NCI-H146 treated with DMSO at 0.1 percent for 48 hours (cell line): ENCODE results near the gene HNRNPM.
"Not testable (repeated sequence)": the region's sequence is repeated elsewhere in the genome, so short reads cannot be mapped to it uniquely, and the experiment has no call there.

Experiments used
- DNase-seq: peaks from one replicate; lab custom pipeline; 2025; ENCODE audit not compliant: unreplicated experiment; lab: John Stamatoyannopoulos, UW

Gene HNRNPM

DNA sequence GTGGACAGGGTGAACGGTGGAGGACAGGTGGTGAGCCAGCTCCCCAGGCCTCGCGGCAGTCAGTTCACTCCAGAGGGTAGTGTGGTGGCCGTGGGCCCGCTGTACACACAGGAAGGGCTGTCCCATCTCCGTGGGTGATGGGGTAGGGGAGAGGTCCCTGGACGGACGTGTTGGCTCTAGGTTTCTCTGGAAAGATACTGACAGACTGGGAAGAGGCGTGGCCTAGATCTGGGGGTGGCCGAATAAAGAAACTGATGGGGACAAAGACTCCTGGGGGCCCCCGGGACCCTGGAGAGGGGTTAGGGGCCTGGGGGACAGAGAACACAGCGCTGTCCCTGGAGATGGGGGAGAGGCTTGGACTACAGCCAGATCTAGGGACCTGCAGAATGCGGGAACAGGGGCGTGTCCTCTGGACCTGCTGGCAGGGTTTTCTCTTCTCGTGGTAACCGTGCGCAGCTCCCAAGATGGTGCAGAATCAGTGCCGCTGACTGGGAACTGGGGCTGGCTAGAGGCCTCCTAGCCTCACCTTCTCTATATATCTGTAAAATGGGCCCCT, 61.7 kb downstream of the HNRNPM start:
- DNase-seq: no peak

GRCh38 chr19:8510589-8511115, 65.9 kb downstream of the HNRNPM start:
- no peak for DNase-seq

GRCh38 chr19:8511573-8512101, 66.9 kb downstream of the HNRNPM start:
- DNase-seq: no peak

DNA sequence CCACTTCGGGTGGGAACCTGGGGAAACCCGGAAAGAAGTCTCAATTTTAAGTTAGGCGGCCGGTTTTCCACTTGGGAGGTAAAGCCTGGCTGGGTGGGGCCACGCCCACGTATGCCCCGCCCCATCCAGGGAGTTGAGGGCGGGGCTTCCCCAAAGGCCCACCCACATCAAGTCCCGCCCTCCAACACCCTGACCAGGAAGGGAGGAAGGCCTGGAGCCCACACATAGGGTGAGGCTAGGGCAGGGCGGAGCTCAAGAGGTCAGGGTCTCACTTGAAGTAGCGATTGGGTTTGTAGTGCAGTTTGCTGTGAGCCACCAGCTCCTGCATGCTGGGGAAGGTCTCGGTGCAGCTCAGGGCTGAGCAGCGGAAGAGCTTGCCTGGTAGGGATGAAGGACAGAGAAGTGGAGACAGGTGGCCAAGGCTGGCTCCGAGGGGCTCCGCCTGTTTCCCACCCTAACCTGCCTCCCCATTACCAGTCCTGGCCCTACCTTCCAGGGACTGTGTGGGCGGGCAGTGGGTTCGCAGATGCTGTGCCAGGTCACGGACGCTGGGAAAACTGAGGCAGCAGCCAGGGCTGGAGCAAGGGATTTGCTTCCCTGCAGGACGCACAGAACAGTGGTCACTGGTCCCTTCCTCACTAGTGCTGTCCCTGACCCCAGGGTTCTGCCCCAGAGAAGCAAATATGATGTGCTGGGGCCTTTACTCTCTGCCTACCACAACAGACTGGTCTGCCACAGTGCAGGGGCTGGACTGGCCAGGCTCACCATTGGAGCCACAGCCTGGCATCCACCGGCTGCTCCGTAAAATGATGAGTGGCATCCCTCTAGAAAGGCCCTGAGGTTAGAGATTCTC, 67.6 kb downstream of the HNRNPM start:
- no peak for DNase-seq

- no peak for DNase-seq
Measured at GRCh38 chr19:8513036-8513686, 68.4 kb downstream of the HNRNPM start.

GRCh38 chr19:8513687-8514504, 69.1 kb downstream of the HNRNPM start, which contains the start of gene ZNF414:
ZNF414 (minus strand) TSS chr19:8514167; CDS start chr19:8514046, 121 bp downstream.
- peak; percentile 67 for DNase-seq

DNA sequence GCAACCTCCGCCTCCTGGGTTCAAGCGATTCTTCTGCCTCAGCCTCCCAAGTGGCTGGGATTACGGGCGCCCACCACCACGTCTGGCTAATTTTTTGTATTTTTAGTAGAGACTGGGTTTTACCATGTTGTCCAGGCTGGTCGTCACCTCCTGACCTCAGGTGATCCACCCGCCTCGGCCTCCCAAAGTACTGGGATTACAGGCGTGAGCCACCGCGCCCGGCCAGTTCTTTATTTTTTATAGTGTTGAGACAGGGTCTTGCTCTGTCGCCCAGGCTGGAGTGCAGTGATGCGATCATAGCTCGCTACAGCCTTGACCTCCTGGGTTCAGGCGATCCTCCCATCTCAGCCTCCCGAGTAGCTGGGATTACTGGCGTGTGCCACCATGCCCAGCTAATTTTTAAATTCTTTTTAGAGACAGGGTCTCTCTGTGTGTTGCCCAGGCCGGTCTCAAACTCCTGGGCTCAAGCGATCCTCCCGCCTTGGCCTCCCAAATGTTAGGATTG, 69.8 kb downstream of the HNRNPM start:
- DNase-seq: not testable (repeated sequence)

DNA sequence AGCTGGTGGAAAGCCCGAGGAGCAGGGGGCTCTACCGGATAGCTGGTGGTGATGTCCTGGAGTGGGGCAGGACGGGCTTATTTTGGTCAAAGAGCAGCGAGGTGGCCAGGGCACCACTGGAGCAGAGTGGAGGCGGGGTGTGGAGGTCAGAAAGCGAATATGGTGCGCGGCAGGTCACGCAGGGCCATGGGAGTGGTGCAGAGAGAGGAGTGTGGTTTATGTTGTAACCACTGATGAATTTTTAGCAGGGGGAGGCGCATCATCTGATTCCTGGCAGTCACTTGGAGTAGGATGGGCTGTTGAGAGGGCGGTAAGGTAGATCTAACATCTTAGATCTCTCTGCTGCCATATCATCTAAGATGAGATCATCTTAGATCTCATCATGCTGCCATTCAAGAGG, 70.5 kb downstream of the HNRNPM start:
- DNase-seq: no peak

DNA sequence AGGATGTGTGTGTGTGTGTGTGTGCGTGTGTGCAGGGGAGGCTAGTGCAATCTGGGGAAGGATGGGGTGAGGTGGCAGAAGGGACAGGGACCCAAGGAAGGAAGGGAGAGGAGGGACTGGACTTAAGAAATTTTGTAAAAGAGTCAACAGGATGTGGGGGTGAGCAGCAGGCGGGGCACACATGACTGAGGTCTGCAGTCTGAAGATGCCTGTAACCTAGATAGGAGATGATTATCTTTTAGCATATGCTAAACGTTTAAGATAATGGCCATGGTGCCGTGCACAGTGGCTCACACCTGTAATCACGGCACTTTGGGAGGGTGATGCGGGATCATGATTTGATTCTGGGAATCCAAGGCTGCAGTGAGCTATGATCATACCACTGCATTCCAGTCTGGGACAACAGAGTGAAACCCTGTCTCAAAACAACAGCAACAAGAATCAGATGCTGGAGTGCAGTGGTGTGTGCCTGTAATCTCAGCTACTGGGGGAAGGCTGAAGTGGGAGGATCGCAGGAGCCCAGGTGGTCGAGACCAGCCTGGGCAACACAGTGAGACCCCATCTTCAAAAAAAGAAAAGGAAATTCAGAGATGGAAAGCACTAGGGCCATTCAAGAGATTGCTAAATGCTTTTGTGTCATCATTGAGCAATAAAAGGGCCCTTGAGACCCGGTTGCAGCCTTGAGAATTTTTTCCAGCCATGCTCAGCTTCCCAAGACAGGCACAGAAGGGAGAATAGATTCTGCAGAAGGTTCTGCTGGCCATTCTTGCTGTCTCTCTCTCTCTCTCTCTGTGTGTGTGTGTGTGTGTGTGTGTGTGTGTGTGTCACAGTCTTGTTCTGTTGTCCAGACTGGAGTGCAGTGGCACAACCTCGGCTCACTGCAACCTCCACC, 73.0 kb downstream of the HNRNPM start:
- no peak for DNase-seq

DNA sequence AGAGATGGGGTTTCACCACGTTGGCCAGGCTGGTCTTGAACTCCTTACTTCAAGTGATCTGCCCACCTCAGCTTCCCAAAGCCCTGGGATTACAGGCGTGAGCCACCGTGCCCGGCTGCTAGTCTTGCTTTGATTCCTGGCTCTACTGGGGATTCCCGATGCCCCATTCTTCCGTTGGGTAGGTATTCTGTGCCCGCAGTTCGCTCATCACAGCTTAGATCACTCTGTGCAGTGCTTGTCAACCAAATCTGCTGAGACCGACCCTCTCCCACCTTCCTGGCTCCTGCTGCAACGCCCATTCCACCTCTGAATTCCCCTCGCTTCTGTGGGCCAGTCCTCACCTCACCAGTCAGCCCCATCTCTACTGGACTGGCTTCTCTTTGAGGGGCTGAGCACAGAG, 73.8 kb downstream of the HNRNPM start:
- no peak for DNase-seq

DNA sequence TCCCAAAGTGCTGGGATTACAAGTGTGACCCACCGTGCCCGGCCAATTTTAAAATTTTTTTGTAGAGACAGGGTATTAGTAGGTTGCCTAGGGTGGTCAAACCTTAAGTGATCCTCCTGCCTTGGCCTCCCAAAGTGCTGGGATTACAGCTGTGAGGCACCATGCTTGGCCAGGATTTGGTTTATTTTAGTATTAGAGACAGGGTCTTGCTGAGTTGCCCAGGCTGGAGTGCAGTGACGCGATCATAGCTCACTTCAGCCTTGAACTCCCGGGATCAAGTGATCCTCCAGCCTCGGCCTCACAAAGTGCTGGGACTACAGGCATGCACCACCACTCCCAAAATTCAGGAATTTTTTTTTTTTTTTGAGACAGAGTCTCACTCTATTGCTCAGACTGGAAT, 74.6 kb downstream of the HNRNPM start:
- DNase-seq: no peak

DNA sequence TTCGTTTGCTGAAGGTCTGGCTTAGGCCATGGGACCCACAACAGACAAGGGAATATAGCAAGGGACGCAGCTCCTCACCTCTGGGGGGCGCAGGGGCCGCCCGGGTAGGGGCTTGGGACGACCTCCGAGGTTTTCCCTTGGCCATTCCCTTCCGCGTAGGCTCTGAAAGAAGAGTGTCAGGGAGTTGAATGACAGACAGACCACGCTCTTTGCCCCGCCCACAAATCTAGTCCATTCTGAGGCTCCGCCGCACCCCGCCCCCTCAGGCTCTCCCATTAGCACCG, 80.6 kb downstream of the HNRNPM start:
- DNase-seq: no peak

- peak; percentile 60 for DNase-seq
Measured at GRCh38 chr19:8526345-8527091, 81.7 kb downstream of the HNRNPM start.

GRCh38 chr19:8528500-8528899, 83.7 kb downstream of the HNRNPM start:
- DNase-seq: no peak

- DNase-seq: no peak
Measured at GRCh38 chr19:8529369-8530006, 84.7 kb downstream of the HNRNPM start.

DNA sequence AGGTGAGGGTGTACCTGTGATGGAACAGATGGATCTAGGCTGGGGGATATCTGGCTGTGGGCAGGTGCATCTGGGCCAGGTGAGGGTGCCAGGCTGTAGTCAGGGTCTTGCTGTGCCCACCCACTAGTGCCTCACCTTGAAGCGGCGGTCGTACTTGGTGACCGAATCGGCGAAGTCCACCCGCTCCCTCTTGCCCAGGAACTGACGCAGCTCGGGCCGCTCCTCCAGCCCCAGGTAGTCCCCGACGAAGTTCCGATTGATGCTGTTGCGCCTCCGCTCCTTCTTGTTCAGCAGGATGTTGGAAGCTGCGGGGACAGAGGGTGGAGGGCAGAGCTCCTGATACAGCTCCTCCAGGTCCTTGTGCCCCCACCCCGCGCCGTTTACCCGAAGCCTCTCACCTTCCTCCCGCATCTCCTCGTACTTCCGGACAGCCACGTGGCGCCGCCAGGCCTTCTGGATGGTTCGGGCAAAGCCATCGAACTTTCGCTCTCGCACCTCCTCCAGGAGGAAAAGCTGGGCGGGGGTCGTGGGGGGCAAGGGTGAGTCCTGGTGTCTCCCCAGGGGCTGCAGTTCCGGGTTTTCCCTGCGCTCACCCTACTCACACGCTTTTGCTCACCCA, 85.4 kb downstream of the HNRNPM start:
- no peak for DNase-seq

- no peak for DNase-seq
Measured at GRCh38 chr19:8531470-8531869, 86.7 kb downstream of the HNRNPM start.

DNA sequence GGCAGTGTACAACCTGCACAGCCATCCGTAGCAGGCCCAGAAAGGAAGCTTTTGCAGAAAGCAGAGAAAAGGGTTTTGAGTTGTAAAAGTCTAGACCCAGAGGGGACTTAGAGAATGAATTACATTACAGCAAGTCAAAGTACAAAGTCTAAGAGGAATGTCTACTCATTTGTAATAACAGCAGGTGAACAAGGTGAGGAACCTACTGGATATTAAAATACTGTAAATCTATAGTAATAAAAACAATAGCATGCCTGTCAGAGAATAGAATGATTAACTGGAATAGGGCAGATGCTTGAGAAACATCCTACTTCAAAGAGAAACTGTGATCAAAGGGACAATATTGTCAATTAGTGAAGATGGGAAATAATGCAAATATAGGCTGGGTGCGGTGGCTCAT, 87.5 kb downstream of the HNRNPM start:
- DNase-seq: no peak
